GM23338 (cell line): ENCODE results near the gene GLRA2. TPM values are rescaled to one million over a fixed set of nuclear protein-coding genes. Genes with fewer than 3 reads are reported as not detected.

Experiments used
- ATAC-seq: fragments of 200-7000 bp; cut with Tn5 transposase; 3 replicates; pipeline ENCODE4 v1.9.1; 2020
- DNase-seq: peaks from one replicate; pipeline ENCODE4 v3.0.0-alpha.2; 2015; ENCODE audit warnings: low spot score
- H2AFZ ChIP-seq: fragments of 200-600 bp; sonication (generic); 2 replicates; pipeline ENCODE4 v1.8.0; 2016; ENCODE audit warnings: antibody characterized with exemption, mild to moderate bottlenecking, moderate library complexity
- H3F3A ChIP-seq: fragments of 200-600 bp; sonication (generic); replicated peaks from 2 replicates; pipeline ENCODE4 v1.8.0; 2017; ENCODE audit warnings: antibody characterized with exemption, mixed run types, low read depth
- H3K27ac ChIP-seq: fragments of 200-600 bp; sonication (generic); 2 replicates; pipeline ENCODE4 v1.6.1; 2016; ENCODE audit warnings: low read depth
- H3K27me3 ChIP-seq: fragments of 200-600 bp; sonication (generic); 2 replicates; pipeline ENCODE4 v1.8.0; 2016; ENCODE audit warnings: mild to moderate bottlenecking, mixed run types, moderate library complexity; ENCODE audit not compliant: insufficient read depth
- H3K36me3 ChIP-seq: fragments of 200-600 bp; sonication (generic); 2 replicates; pipeline ENCODE4 v1.8.0; 2016; ENCODE audit warnings: mild to moderate bottlenecking; ENCODE audit not compliant: insufficient read depth
- H3K4me1 ChIP-seq: fragments of 200-600 bp; sonication (generic); 2 replicates; pipeline ENCODE4 v1.8.0; 2016; ENCODE audit warnings: mild to moderate bottlenecking, moderate library complexity; ENCODE audit not compliant: insufficient read depth
- H3K4me2 ChIP-seq: fragments of 200-600 bp; sonication (generic); 2 replicates; pipeline ENCODE4 v1.7.1; 2017; ENCODE audit warnings: mixed run types
- H3K4me3 ChIP-seq: fragments of 200-600 bp; sonication (generic); 2 replicates; pipeline ENCODE4 v1.6.1; 2016; ENCODE audit warnings: mixed run types
- H3K79me2 ChIP-seq: fragments of 200-600 bp; sonication (generic); replicated peaks from 2 replicates; pipeline ENCODE4 v1.8.0; 2017; ENCODE audit warnings: mild to moderate bottlenecking; ENCODE audit not compliant: insufficient read depth
- H3K9me2 ChIP-seq: fragments of 200-600 bp; sonication (generic); 2 replicates; pipeline ENCODE4 v1.8.0; 2017; ENCODE audit not compliant: insufficient read depth
- H4K20me1 ChIP-seq: fragments of 200-600 bp; sonication (generic); replicated peaks from 2 replicates; pipeline ENCODE4 v1.8.0; 2017; ENCODE audit warnings: mild to moderate bottlenecking; ENCODE audit not compliant: insufficient read depth
- H3K27ac Mint-ChIP-seq: 2 replicates; pipeline ENCODE4 v1.8.0; 2020; ENCODE audit warnings: inconsistent platforms, mild to moderate bottlenecking, moderate library complexity, mixed read lengths
- H3K27me3 Mint-ChIP-seq: 3 replicates; pipeline ENCODE4 v1.8.0; 2022; ENCODE audit warnings: low read depth, mild to moderate bottlenecking, moderate library complexity, mixed read lengths, inconsistent platforms; ENCODE audit not compliant: insufficient read depth, poor library complexity
- H3K36me3 Mint-ChIP-seq: 3 replicates; pipeline ENCODE4 v1.8.0; 2021; ENCODE audit warnings: low read depth, mild to moderate bottlenecking, inconsistent platforms, moderate library complexity, mixed read lengths
- H3K4me1 Mint-ChIP-seq: 3 replicates; pipeline ENCODE4 v1.8.0; 2020; ENCODE audit warnings: mild to moderate bottlenecking, inconsistent platforms, mixed read lengths
- H3K4me3 Mint-ChIP-seq: 3 replicates; pipeline ENCODE4 v1.8.0; 2021; ENCODE audit warnings: moderate library complexity, mild to moderate bottlenecking, inconsistent platforms, mixed read lengths
- H3K9me3 Mint-ChIP-seq: 3 replicates; pipeline ENCODE4 v1.8.0; 2020; ENCODE audit warnings: moderate library complexity, mild to moderate bottlenecking, inconsistent platforms, mixed read lengths
- CREB1 ChIP-seq: fragments of 250-450 bp; sonication (Bioruptor Pico); IDR thresholded peaks from 2 replicates; pipeline ENCODE4 v1.5.0; 2020; ENCODE audit warnings: low read depth, mild to moderate bottlenecking, moderate library complexity
- ETS1 ChIP-seq: IDR thresholded peaks from 2 replicates; pipeline ENCODE4 v1.6.1; 2016; ENCODE audit warnings: antibody characterized with exemption
- EZH2 ChIP-seq: fragments of 200-600 bp; sonication (generic); IDR thresholded peaks from one replicate; pipeline ENCODE4 v1.8.0; 2017; ENCODE audit warnings: antibody characterized with exemption, mild to moderate bottlenecking, low read depth; ENCODE audit not compliant: unreplicated experiment
- EZH2phosphoT487 ChIP-seq: fragments of 200-600 bp; sonication (generic); IDR thresholded peaks from one replicate; pipeline ENCODE4 v1.8.1; 2018; ENCODE audit warnings: antibody characterized with exemption; ENCODE audit not compliant: unreplicated experiment
- JUNB ChIP-seq: IDR thresholded peaks from one replicate; pipeline ENCODE4 v1.6.1; 2016; ENCODE audit warnings: antibody characterized with exemption; ENCODE audit not compliant: unreplicated experiment
- NANOG ChIP-seq: IDR thresholded peaks from 2 replicates; pipeline ENCODE4 v1.6.1; 2016; ENCODE audit warnings: antibody characterized with exemption, borderline replicate concordance
- POLR2AphosphoS5 ChIP-seq: IDR thresholded peaks from 2 replicates; pipeline ENCODE4 v1.6.1; 2016; ENCODE audit warnings: antibody characterized with exemption, low read depth
- REST ChIP-seq: IDR thresholded peaks from one replicate; pipeline ENCODE4 v1.6.1; 2018; ENCODE audit warnings: antibody characterized with exemption; ENCODE audit not compliant: unreplicated experiment
- STAT1 ChIP-seq: IDR thresholded peaks from one replicate; pipeline ENCODE4 v1.6.1; 2016; ENCODE audit warnings: antibody characterized with exemption; ENCODE audit not compliant: unreplicated experiment
- ZNF114 ChIP-seq: fragments of 250-450 bp; sonication (Bioruptor Pico); IDR thresholded peaks from 2 replicates; pipeline ENCODE4 v1.5.0; 2020; ENCODE audit warnings: mild to moderate bottlenecking, moderate library complexity
- ZNF331 ChIP-seq: fragments of 250-450 bp; sonication (Bioruptor Pico); IDR thresholded peaks from 2 replicates; pipeline ENCODE4 v1.5.0; 2020; ENCODE audit warnings: low read depth, mild to moderate bottlenecking, moderate library complexity
- ZNF462 ChIP-seq: fragments of 250-450 bp; sonication (Bioruptor Pico); IDR thresholded peaks from 2 replicates; pipeline ENCODE4 v1.5.0; 2020; ENCODE audit warnings: mild to moderate bottlenecking, moderate library complexity
- polyA plus RNA-seq: library from polyadenylated mRNA; unstranded; fragments of >200 nt; fragmentation: Nextera tagmentation; extraction: Ambion mirVana; gene quantifications from 2 replicates; pipeline ENCODE4 v1.2.1, GENCODE V29; 2016
- total RNA-seq: library from RNA; depleted of rRNA; stranded (reverse); fragments of >200 nt; shearing (Covaris generic); gene quantifications from 2 replicates; pipeline ENCODE4 v1.2.3, GENCODE V29; 2014
- TF ChIP-seq, protein P1 (sequence below), 2 experiments: fragments of 200-600 bp in 1 of 2; sonication (generic) in 1 of 2; conservative IDR thresholded peaks; 2 replicates each; pipeline versions ENCODE4 v1.5.1 to v1.6.1; 2016 to 2017; ENCODE audit warnings: antibody characterized with exemption in 2 of 2, low read depth in 2 of 2, mild to moderate bottlenecking in 2 of 2, moderate library complexity in 1 of 2

The GLRA2 gene
- total and polyA plus RNA-seq, 2 experiments from 2014 or later, result not detected

DNA sequence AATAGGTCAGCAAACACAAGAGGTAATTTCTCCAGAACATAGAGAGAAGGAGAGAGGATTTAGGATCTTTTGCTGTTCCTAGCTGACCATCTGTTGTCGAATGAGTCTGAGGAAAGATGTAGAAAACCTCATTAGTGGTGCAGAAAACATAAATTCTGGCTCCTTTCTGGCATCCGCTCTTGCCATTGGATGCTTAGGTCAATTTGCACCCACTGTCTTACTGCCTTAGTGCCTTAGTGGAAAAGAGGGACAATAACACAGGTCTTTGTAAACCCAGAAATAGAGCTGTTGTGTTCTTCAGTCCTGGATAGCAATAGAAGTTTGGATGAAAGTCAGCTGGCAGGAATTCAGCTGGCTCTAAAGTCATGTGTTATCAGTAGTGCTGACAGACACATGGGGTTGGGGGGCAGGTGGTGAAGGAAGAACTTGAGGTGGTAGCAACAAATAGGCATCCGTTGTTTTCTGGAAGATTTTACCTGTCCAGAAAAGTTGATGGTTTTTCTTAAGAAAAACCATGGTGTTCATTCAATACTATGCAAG lies 78.2 kb downstream of the GLRA2 start:
- Mint-ChIP-seq H3K4me3 (no peak overlapping the region), H3K36me3 (no peaks in the 10 kb centered on the region), H3K27ac (no peak overlapping the region), H3K27me3 (no peaks in the 10 kb centered on the region), H3K4me1 (no peaks in the 10 kb centered on the region), H3K9me3 (no peaks in the 10 kb centered on the region)
- H3K27ac ChIP-seq, result no peak overlapping the region
- H2AFZ ChIP-seq, result no peak overlapping the region
- H3K9me2 ChIP-seq, result no peaks in the 10 kb centered on the region
- TF ChIP-seq, protein P1, sequence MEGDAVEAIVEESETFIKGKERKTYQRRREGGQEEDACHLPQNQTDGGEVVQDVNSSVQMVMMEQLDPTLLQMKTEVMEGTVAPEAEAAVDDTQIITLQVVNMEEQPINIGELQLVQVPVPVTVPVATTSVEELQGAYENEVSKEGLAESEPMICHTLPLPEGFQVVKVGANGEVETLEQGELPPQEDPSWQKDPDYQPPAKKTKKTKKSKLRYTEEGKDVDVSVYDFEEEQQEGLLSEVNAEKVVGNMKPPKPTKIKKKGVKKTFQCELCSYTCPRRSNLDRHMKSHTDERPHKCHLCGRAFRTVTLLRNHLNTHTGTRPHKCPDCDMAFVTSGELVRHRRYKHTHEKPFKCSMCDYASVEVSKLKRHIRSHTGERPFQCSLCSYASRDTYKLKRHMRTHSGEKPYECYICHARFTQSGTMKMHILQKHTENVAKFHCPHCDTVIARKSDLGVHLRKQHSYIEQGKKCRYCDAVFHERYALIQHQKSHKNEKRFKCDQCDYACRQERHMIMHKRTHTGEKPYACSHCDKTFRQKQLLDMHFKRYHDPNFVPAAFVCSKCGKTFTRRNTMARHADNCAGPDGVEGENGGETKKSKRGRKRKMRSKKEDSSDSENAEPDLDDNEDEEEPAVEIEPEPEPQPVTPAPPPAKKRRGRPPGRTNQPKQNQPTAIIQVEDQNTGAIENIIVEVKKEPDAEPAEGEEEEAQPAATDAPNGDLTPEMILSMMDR (conservative IDR thresholded peaks at IDR 0.05; ENCODE audit: low read depth in 2 of 2), result no peak
- TF ChIP-seq STAT1 (no peak), EZH2 (no peak), ZNF462 (CRISPR knock-in tag) (no peak), POLR2AphosphoS5 (no peak), EZH2phosphoT487 (no peak), REST (no peak), NANOG (no peak), CREB1 (CRISPR knock-in tag) (no peak), ZNF331 (CRISPR knock-in tag) (no peak), JUNB (no peak), ZNF114 (CRISPR knock-in tag) (no peak), ETS1 (no peak)
- no peaks in the 10 kb centered on the region for H3K79me2 ChIP-seq
- no peaks in the 10 kb centered on the region for H3F3A ChIP-seq
- no peak overlapping the region for H3K4me3 ChIP-seq
- DNase-seq (no peak), ATAC-seq (no peak)
- no peak overlapping the region for H3K4me2 ChIP-seq
- no peaks in the 10 kb centered on the region for H3K27me3 ChIP-seq
- H3K36me3 ChIP-seq, result no peaks in the 10 kb centered on the region
- H3K4me1 ChIP-seq, result no peaks in the 10 kb centered on the region
- H4K20me1 ChIP-seq, result no peaks in the 10 kb centered on the region
